Body of pancreas (tissue), 4 donors: ENCODE measurements around the gene CLPTM1. TPM values are rescaled to one million over a fixed set of nuclear protein-coding genes. Genes with fewer than 3 reads are reported as not detected.
"Not testable (repeated sequence)": the region's sequence is repeated elsewhere in the genome, so short reads cannot be mapped to it uniquely, and the experiment has no call there.

ENCODE experiments used
- ATAC-seq: fragments of 150-250 bp; one replicate; pipeline ENCODE4 v1.9.1; 2016
- DNase-seq, 4 donors: peaks; one replicate each; pipeline ENCODE4 v3.0.0-alpha.2; 2019
- H3K27ac ChIP-seq, 4 donors: fragments of 200-600 bp; sonication (generic); 1 replicate in 3 of 4; 2 replicates in 1 of 4; pipeline versions ENCODE4 v1.5.1 to v1.6.1; 2016 to 2019; ENCODE audit warnings: mild to moderate bottlenecking in 1 of 4, mixed read lengths in 1 of 4, moderate library complexity in 1 of 4
- H3K27me3 ChIP-seq, 2 donors: fragments of 200-600 bp; sonication (generic); one replicate each; pipeline ENCODE4 v1.6.0; 2016; ENCODE audit warnings: mild to moderate bottlenecking in 1 of 2
- H3K36me3 ChIP-seq, 2 donors: fragments of 200-600 bp; sonication (generic); replicated peaks in 1 of 2; 2 replicates each; pipeline ENCODE4 v1.5.1; 2016; ENCODE audit warnings: low read depth in 2 of 2; ENCODE audit not compliant: insufficient read depth in 1 of 2
- H3K4me1 ChIP-seq: fragments of 200-600 bp; sonication (generic); one replicate; pipeline ENCODE4 v1.6.0; 2016
- H3K4me3 ChIP-seq, 2 donors: fragments of 200-600 bp; sonication (generic); 1 replicate in 1 of 2; 2 replicates in 1 of 2; pipeline ENCODE4 v1.5.1; 2016 to 2019
- H3K9me3 ChIP-seq, 3 donors: fragments of 200-600 bp; sonication (generic); 1 replicate in 2 of 3; 2 replicates in 1 of 3; pipeline ENCODE4 v1.5.1; 2016
- CTCF ChIP-seq, 7 experiments: fragments of 450-650 bp in 4 of 7; fragments of 200-600 bp in 3 of 7; sonication (generic) in 3 of 7; IDR thresholded peaks; one replicate each; pipeline ENCODE4 v1.5.1; 2016 to 2019; ENCODE audit warnings: antibody characterized with exemption in 7 of 7
- POLR2A ChIP-seq, 3 donors: fragments of 450-650 bp; IDR thresholded peaks; one replicate each; pipeline ENCODE4 v1.6.1; 2016; ENCODE audit warnings: antibody characterized with exemption in 3 of 3, mild to moderate bottlenecking in 2 of 3
- WGBS, 2 donors: methylation state at CpG; one replicate each; pipeline ENCODE4 v1.1.5; 2017; 5-methylcytosine and 5-hydroxymethylcytosine counted together
- intact Hi-C: fragments of 100-400 bp; cut with DNase I; formaldehyde crosslinking; loops from one replicate; pipeline ENCODE4 v1.15.1; 2023
- total RNA-seq, 2 donors: library from RNA; depleted of rRNA; stranded (reverse); fragments of >200 nt; gene quantifications; one replicate each; pipeline ENCODE4 v1.1.0, GENCODE V29; 2016

Gene CLPTM1
- total RNA-seq, 2 donors from 2014 or later: 37.1 to 48.5 TPM

GRCh38 chr19:44992336-44993163 is 37.4 kb downstream of the CLPTM1 start:
- intact Hi-C loops: no loop called here
- H3K27me3 ChIP-seq: no peaks in the 10 kb centered on the region
- H3K4me1 ChIP-seq: no peaks in the 10 kb centered on the region
- no peaks in the 10 kb centered on the region for H3K9me3 ChIP-seq
- H3K4me3 ChIP-seq: no peak overlapping the region
- ATAC-seq: no peak
- TF ChIP-seq CTCF (IDR thresholded peaks at IDR 0.05) (no peak), POLR2A (IDR thresholded peaks at IDR 0.05) (no peak)
- WGBS, 2 donors: 92 to 94% methylated on average over 21 to 43 of the region's 44 CpGs
- H3K27ac ChIP-seq: no peak overlapping the region
- no peak for DNase-seq
- peaks cover 0 to under 1% of the 10 kb centered on the region in 2 donors for H3K36me3 ChIP-seq

- no peak overlapping the region for H3K4me3 ChIP-seq
Observed at GRCh38 chr19:44993526-44993925, 38.3 kb downstream of the CLPTM1 start.

GRCh38 chr19:44993926-44994537 is 38.9 kb downstream of the CLPTM1 start:
- TF ChIP-seq CTCF (IDR thresholded peaks at IDR 0.05) (no peak), POLR2A (IDR thresholded peaks at IDR 0.05) (no peak)
- no peak overlapping the region for H3K4me3 ChIP-seq
- DNase-seq (no peak), ATAC-seq (no peak)
- no peaks in the 10 kb centered on the region for H3K36me3 ChIP-seq
- H3K9me3 ChIP-seq: no peaks in the 10 kb centered on the region
- no peak overlapping the region for H3K27ac ChIP-seq
- 85 to 100% methylated on average over 1 to 12 of the region's 12 CpGs for WGBS, 2 donors
- intact Hi-C loops: no loop called here
- H3K27me3 ChIP-seq: no peaks in the 10 kb centered on the region
- no peaks in the 10 kb centered on the region for H3K4me1 ChIP-seq

More at GRCh38 chr19:44993526-44993925, 38.3 kb downstream of the CLPTM1 start:
- H3K27me3 ChIP-seq: no peaks in the 10 kb centered on the region
- H3K36me3 ChIP-seq: no peaks in the 10 kb centered on the region
- DNase-seq (no peak), ATAC-seq (no peak)
- intact Hi-C loops: no loop called here
- TF ChIP-seq POLR2A (IDR thresholded peaks at IDR 0.05) (no peak), CTCF (IDR thresholded peaks at IDR 0.05) (no peak)
- no peaks in the 10 kb centered on the region for H3K9me3 ChIP-seq
- no peaks in the 10 kb centered on the region for H3K4me1 ChIP-seq
- H3K27ac ChIP-seq: no peak overlapping the region
- WGBS, 2 donors: 87 to 90% methylated on average over 6 of the region's 6 CpGs

GRCh38 chr19:44998025-44998424 is 42.8 kb downstream of the CLPTM1 start:
- Histone ChIP-seq H3K4me1 (peaks cover 15% of the 10 kb centered on the region), H3K27ac (no peak overlapping the region), H3K9me3 (no peaks in the 10 kb centered on the region), H3K27me3 (no peaks in the 10 kb centered on the region), H3K4me3 (no peak overlapping the region), H3K36me3 (no peaks in the 10 kb centered on the region)
- TF ChIP-seq POLR2A (IDR thresholded peaks at IDR 0.05) (no peak), CTCF (IDR thresholded peaks at IDR 0.05) (no peak)
- ATAC-seq (no peak), DNase-seq (no peak)
- intact Hi-C loops: no loop called here
- 76 to 83% methylated on average over 4 of the region's 4 CpGs for WGBS, 2 donors

- H3K36me3 ChIP-seq, H3K27me3 ChIP-seq, H3K4me3 ChIP-seq, ATAC-seq, H3K9me3 ChIP-seq, DNase-seq, H3K27ac ChIP-seq, intact Hi-C loops: not testable (repeated sequence)
- peaks cover 15% of the 10 kb centered on the region for H3K4me1 ChIP-seq
- whole genome bisulfite sequencing, 2 donors: 62 to 64% methylated on average over 12 of the region's 12 CpGs
Observed at GRCh38 chr19:44999131-44999925, 44.1 kb downstream of the CLPTM1 start.

GRCh38 chr19:45000665-45001064 is 45.5 kb downstream of the CLPTM1 start:
- DNase-seq, H3K27me3 ChIP-seq, H3K9me3 ChIP-seq, intact Hi-C loops, ATAC-seq, H3K36me3 ChIP-seq, H3K4me3 ChIP-seq: not testable (repeated sequence)
- Histone ChIP-seq H3K4me1 (peaks cover 15% of the 10 kb centered on the region), H3K27ac (peak overlapping the region in 3 of 4 donors; percentile 64 to 100 (median 98))
- WGBS, 2 donors: 50 to 58% methylated on average over 3 to 19 of the region's 19 CpGs
